Ishikawa (cell line): ENCODE measurements around the gene SYVN1.

Experiments used
- CEBPB ChIP-seq: IDR thresholded peaks from 2 replicates; pipeline ENCODE4 v1.6.1; 2012
- CREB1 ChIP-seq: IDR thresholded peaks from 2 replicates; pipeline ENCODE4 v1.6.1; 2012; ENCODE audit warnings: low read depth
- EGR1 ChIP-seq: IDR thresholded peaks from 2 replicates; pipeline ENCODE4 v1.6.1; 2012
- EP300 ChIP-seq: IDR thresholded peaks from 2 replicates; pipeline ENCODE4 v1.6.1; 2012; ENCODE audit warnings: borderline replicate concordance
- MAX ChIP-seq: IDR thresholded peaks from 2 replicates; pipeline ENCODE4 v1.6.1; 2012
- RAD21 ChIP-seq: IDR thresholded peaks from 2 replicates; pipeline ENCODE4 v1.6.1; 2012; ENCODE audit warnings: low read depth
- REST ChIP-seq: IDR thresholded peaks from 2 replicates; pipeline ENCODE4 v1.6.1; 2012; ENCODE audit warnings: low read depth, mild to moderate bottlenecking
- TAF1 ChIP-seq: IDR thresholded peaks from 2 replicates; pipeline ENCODE4 v1.6.1; 2012; ENCODE audit warnings: low read depth, mild to moderate bottlenecking
- USF1 ChIP-seq: IDR thresholded peaks from 2 replicates; pipeline ENCODE4 v1.6.1; 2012
- YY1 ChIP-seq: IDR thresholded peaks from 2 replicates; pipeline ENCODE4 v1.6.1; 2012; ENCODE audit warnings: low read depth
- ZBTB7A ChIP-seq: IDR thresholded peaks from 2 replicates; pipeline ENCODE4 v1.6.1; 2012; ENCODE audit warnings: low read depth

- TF ChIP-seq YY1, result peak; percentile 22; the same call in 1 of the 2 replicates
- no peak for TF ChIP-seq CREB1
- TF ChIP-seq USF1, result no peak
- no peak for TF ChIP-seq TAF1
- TF ChIP-seq CEBPB, result no peak
- TF ChIP-seq EP300, result no peak
- TF ChIP-seq MAX, result no peak
- no peak for TF ChIP-seq REST
- no peak for TF ChIP-seq RAD21
- no peak for TF ChIP-seq EGR1
- TF ChIP-seq ZBTB7A, result no peak
Measured at GRCh38 chr11:65147352-65148075, 13.2 kb upstream of the SYVN1 start.
